UCSD-AML1 (cell line): ENCODE data around the gene LHFPL6.

Experiments used
- DNase-seq: peaks from one replicate; lab custom pipeline; 2025; ENCODE audit not compliant: unreplicated experiment; lab: John Stamatoyannopoulos, UW

LHFPL6 gene

GRCh38 chr13:39557285-39557955 lies 45.6 kb downstream of the LHFPL6 start:
- no peak for DNase-seq

DNA sequence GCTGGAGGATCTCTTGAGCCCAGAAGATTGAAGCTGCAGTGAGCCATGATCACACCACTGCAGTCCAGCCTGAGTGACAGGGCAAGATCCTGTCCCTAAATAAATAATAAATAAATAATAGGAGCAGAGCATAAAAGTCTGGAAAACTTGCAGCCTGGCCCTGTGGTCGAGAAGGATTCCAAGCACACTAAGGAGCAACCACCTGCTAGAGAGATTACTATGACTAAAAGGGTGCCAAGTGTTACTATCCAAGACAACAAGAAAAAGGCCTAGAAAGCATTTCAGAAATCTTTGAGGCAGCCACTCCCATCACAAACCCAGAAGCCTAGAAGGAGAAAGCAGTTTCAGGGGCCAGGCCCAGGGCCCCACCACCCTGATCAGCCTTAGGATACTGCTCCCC lies 46.1 kb downstream of the LHFPL6 start:
- no peak for DNase-seq

- DNase-seq, result no peak
Observed at GRCh38 chr13:39554371-39554770, 48.6 kb downstream of the LHFPL6 start.

GRCh38 chr13:39552246-39552645 lies 50.7 kb downstream of the LHFPL6 start:
- no peak for DNase-seq

DNA sequence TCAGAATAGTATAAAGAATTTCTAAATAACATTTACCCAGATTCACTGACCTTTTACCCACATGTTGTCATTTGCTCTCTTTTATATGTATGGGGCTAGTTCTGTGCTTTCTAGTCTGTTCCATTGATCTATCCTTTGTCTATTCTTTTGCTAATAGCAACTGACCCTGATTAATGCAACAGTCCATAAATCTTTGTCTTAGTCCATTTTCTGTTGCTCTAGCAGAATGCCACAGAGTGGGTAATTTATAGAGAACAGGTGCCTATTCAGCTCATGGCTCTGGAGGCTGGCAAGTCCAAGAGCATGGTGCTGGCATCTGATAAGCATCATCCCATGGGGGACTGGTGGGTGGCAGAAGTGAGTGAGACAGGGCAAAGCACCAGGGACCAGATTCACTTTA lies 52.1 kb downstream of the LHFPL6 start:
- DNase-seq, result no peak

- DNase-seq, result no peak
Observed at GRCh38 chr13:39547108-39547507, 55.9 kb downstream of the LHFPL6 start.

GRCh38 chr13:39542361-39542760 lies 60.6 kb downstream of the LHFPL6 start:
- DNase-seq, result no peak

DNA sequence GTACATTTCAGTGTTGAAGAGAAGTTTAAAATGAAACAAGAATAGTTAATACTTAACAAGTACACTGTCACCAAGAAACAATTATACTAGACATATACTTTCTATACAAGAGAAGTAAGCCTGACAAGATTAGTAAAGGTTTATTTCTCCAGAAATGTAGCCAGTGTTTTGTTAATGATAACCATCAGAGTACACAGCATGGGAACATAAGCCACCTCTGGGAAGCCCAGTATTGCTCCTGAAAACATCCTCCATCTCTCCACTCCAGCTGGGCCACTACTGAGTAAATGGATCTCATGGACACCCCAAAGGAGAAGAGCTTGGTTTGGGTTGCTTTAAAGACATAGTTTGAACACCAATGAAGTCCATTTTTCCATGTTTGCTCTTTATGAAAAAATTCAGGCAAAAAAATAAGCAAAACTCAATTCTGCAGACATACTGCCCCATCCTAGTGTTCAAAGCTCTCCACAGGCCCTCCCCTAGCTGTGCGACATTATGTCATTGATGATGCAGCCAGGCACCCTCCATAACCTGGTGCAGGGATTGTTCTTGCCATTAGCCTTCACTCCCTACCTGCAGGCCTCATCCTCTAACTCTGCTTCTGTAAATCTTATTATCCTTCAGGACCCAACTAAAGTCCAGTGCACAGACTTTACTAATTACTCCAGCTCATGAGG lies 61.9 kb downstream of the LHFPL6 start:
- no peak for DNase-seq

GRCh38 chr13:39538816-39539790 lies 63.9 kb downstream of the LHFPL6 start:
- no peak for DNase-seq

DNA sequence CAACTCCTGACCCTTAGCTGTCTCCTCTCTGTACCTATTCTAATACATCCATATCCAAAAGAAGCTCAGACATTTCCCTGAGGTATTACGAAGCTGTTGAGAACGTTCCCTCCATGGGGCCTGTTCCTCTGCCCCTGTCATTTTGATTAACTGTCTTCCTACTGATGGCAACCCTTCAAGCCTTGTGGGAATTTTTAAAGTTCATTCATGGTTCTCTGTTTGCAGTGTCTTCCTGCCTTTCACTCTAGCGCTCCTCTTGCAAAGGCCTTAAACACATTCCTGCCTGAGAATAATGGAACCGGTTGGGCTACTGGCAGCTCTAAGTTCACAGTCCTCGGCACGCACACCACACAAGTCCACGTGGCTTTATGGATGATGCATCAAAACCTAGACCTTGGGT lies 66.1 kb downstream of the LHFPL6 start:
- DNase-seq, result no peak

- no peak for DNase-seq
Observed at GRCh38 chr13:39536274-39536673, 66.7 kb downstream of the LHFPL6 start.

- no peak for DNase-seq
Observed at GRCh38 chr13:39533651-39534150, 69.3 kb downstream of the LHFPL6 start.

- no peak for DNase-seq
Observed at GRCh38 chr13:39531646-39532045, 71.3 kb downstream of the LHFPL6 start.

DNA sequence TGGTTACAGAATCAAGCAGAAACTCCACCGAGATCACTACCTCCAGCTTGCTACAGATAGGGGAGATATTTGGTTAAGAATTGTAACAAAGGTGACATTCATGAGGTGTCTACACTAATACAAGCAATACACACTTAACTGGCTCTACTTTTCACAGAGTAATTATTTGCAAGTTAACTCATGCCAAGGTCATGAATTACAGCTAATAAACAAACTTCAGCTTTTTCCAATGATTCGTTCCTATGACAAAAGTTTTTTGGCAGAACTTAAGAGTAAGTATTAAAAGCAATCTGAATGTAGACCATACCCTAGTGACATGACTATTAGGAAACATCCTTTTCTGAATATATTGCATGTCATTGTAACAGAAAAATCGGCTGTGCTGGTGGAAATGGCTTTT lies 72.1 kb downstream of the LHFPL6 start:
- no peak for DNase-seq

- no peak for DNase-seq
Observed at GRCh38 chr13:39528661-39528980, 74.4 kb downstream of the LHFPL6 start.

DNA sequence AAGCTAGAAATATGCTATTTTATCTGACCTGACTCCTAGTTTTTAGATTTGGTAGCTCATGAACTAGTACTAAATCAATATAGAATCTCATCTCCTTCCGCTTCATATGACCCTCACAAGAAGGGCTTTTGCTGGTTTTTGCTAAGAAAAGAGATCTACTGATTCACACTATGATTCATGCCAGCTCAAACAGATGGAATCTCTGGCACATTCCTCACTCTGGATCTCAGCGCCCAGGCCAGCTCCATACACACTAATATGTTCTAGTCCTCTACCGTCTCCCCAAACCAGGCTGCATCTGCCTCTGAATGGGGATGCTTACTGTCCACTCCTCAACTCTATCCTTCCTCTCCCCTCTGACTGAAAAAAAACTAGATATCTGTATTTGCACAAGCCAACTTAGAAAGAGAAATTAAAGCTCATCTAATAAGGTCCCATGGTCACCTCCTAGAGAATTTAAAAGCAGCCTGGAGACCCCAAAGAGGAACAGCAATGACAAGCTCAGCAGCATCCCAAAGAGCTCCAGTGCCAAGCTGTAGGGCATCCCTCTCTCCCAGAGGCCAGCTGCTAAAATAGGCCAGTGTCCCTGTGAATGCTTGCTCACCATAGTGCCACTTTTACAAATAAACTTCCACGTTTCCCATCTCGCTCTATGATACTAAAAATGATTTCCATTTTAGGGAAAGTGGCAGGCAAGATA lies 74.9 kb downstream of the LHFPL6 start:
- no peak for DNase-seq

DNA sequence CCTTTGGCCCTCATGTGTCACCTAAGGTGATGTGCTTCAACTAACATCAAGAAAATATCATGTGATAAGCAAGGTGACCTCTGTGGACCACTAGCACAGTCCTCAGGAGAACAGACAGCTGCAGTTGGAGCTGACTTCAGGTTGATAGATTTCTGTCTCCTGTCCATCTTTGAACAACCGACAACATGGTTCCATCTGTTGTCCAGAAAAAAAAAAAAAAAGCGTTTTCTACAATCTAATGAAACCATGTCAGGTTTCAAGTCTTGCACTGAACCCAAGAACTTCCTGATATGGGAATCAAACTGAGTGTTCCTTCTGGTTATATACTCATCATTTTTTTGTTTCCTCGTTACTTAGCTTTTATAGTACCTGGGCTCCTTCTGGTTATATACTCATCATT lies 75.7 kb downstream of the LHFPL6 start:
- DNase-seq, result no peak

GRCh38 chr13:39526499-39526898 lies 76.5 kb downstream of the LHFPL6 start:
- no peak for DNase-seq

GRCh38 chr13:39525506-39525905 lies 77.5 kb downstream of the LHFPL6 start:
- no peak for DNase-seq

DNA sequence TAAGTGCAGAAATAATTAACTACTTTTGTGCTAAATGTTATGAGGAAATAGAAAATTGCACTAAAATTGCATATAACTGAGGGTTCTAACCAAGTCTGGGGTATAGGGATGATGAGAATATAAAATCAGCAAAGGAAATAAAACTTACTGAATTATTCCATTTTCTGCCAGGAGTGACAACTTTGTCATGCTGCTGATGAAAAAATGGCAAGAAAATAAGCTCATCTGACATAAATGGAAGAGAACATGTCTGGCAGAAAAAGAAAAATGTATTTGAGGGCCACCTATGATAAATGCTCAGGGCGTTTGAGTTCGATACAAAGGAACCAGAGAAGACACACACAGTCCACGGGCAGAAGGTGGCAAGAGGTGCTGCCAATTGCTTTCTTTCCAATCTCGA lies 78.2 kb downstream of the LHFPL6 start:
- DNase-seq, result no peak

- no peak for DNase-seq
Observed at GRCh38 chr13:39522329-39522728, 80.7 kb downstream of the LHFPL6 start.
